Panc1 (cell line): ENCODE measurements around the gene NOTCH1. TPM values are rescaled to one million over a fixed set of nuclear protein-coding genes. Genes with fewer than 3 reads are reported as not detected.

ENCODE experiments used
- ATAC-seq: fragments of 200-7000 bp; cut with Tn5 transposase; 2 replicates; pipeline ENCODE4 v1.9.1; 2020; ENCODE audit warnings: mild to moderate bottlenecking, moderate library complexity
- BruUV-seq: library from RNA; stranded (reverse); fragments of 400-500 nt; replicated peaks from 2 replicates; lab custom pipeline; 2021; lab: Mats Ljungman, UMichigan
- CTCF ChIA-PET: fragments of 300-600 bp; sonication (Branson Sonifier 250); formaldehyde crosslinking; loops from one replicate; lab custom pipeline; 2022; ENCODE audit warnings: antibody characterized with exemption; lab: Charles Lee
- POLR2A ChIA-PET: fragments of 300-600 bp; sonication (Branson Sonifier 250); formaldehyde crosslinking; loops from one replicate; lab custom pipeline; 2022; ENCODE audit warnings: antibody characterized with exemption; lab: Charles Lee
- DNase-seq: peaks from one replicate; pipeline ENCODE4 v3.0.0-alpha.2; 2010; ENCODE audit warnings: low read depth, low spot score
- H3K27ac ChIP-seq: 2 replicates; pipeline ENCODE4 v1.5.1; 2011; ENCODE audit warnings: mild to moderate bottlenecking, low read length, inconsistent platforms
- H3K27me3 ChIP-seq: fragments of 200-500 bp; sonication (Bioruptor generic); 2 replicates; pipeline ENCODE4 v1.6.0; 2014; ENCODE audit warnings: low read length, inconsistent platforms; ENCODE audit not compliant: control insufficient read depth, insufficient read depth
- H3K36me3 ChIP-seq: fragments of 200-500 bp; sonication (Bioruptor generic); 2 replicates; pipeline ENCODE4 v1.5.1; 2014; ENCODE audit warnings: inconsistent platforms, mild to moderate bottlenecking, low read length, moderate library complexity; ENCODE audit not compliant: control insufficient read depth, insufficient read depth
- H3K4me1 ChIP-seq: 2 replicates; pipeline ENCODE4 v1.5.1; 2011; ENCODE audit warnings: inconsistent platforms, mild to moderate bottlenecking, low read length, moderate library complexity; ENCODE audit not compliant: control insufficient read depth, insufficient read depth
- H3K4me3 ChIP-seq, 2 experiments: 2 replicates each; pipeline ENCODE4 v1.5.1; 2011 to 2012; ENCODE audit warnings: low read depth in 2 of 2, low read length in 2 of 2, mild to moderate bottlenecking in 2 of 2, inconsistent platforms in 1 of 2, moderate library complexity in 1 of 2
- H3K9me3 ChIP-seq: fragments of 200-500 bp; sonication (Bioruptor generic); 2 replicates; pipeline ENCODE4 v1.5.1; 2014; ENCODE audit warnings: low read depth, mild to moderate bottlenecking, inconsistent platforms, low read length, moderate library complexity; ENCODE audit not compliant: control insufficient read depth, insufficient read depth
- CTCF ChIP-seq: fragments of 450-650 bp; IDR thresholded peaks from 2 replicates; pipeline ENCODE4 v1.5.1; 2017; ENCODE audit warnings: mild to moderate bottlenecking
- POLR2AphosphoS5 ChIP-seq: IDR thresholded peaks from 2 replicates; pipeline ENCODE4 v1.6.1; 2012; ENCODE audit warnings: mild to moderate bottlenecking, low read depth, low read length, moderate library complexity
- REST ChIP-seq, 2 experiments: IDR thresholded peaks; 2 replicates each; pipeline ENCODE4 v1.6.1; 2011 to 2012; ENCODE audit warnings: low read depth in 2 of 2, control low read depth in 1 of 2, low read length in 1 of 2, mild to moderate bottlenecking in 1 of 2, moderate library complexity in 1 of 2; ENCODE audit not compliant: insufficient read depth in 1 of 2
- SIN3A ChIP-seq: IDR thresholded peaks from 2 replicates; pipeline ENCODE4 v1.6.1; 2012; ENCODE audit warnings: low read depth, mild to moderate bottlenecking, low read length, moderate library complexity, borderline replicate concordance; ENCODE audit not compliant: insufficient read depth
- TCF7L2 ChIP-seq: IDR thresholded peaks from 2 replicates; pipeline ENCODE4 v1.6.1; 2011; ENCODE audit warnings: mild to moderate bottlenecking, low read depth, low read length, inconsistent platforms
- in situ Hi-C: cut with HindIII; loops from 2 replicates; pipeline ENCODE4 v1.10.0; 2016; ENCODE audit warnings: low sequenced_read_pairs, low pct_unique_long_range_greater_than_20kb
- intact Hi-C: fragments of 100-400 bp; cut with micrococcal nuclease; formaldehyde crosslinking; loops from one replicate; pipeline ENCODE4 v1.10.0; 2022; ENCODE audit not compliant: unreplicated experiment
- total RNA-seq: library from RNA; stranded (reverse); gene quantifications from one replicate; pipeline ENCODE4 v1.2.1, GENCODE V29; 2021; ENCODE audit not compliant: unreplicated experiment

NOTCH1 gene
- total RNA-seq, 1 experiment from 2014 or later = 13.4 TPM

GRCh38 chr9:136558373-136558772, 12.5 kb upstream of the NOTCH1 start:
- ChIA-PET CTCF (interaction anchor here (0.7 kb wide), 1 partner anchor 25 kb away, joined by 8 read pairs; no protein-coding TSS in a partner anchor), POLR2A (no interaction called here)
- TF ChIP-seq CTCF (no peak), POLR2AphosphoS5 (no peak), TCF7L2 (no peak), SIN3A (no peak), REST (IDR thresholded peaks at IDR 0.05; ENCODE audit: insufficient read depth in 1 of 2, low read depth in 2 of 2, low read length in 1 of 2) (no peak)
- no peak for DNase-seq
- H3K4me3 ChIP-seq = no peak overlapping the region
- intact Hi-C loops (no loop called here), in situ Hi-C loops (no loop called here)
- BruUV-seq = no TSS peak
- no peaks in the 10 kb centered on the region for H3K27me3 ChIP-seq
- no peaks in the 10 kb centered on the region for H3K4me1 ChIP-seq
- no peaks in the 10 kb centered on the region for H3K9me3 ChIP-seq
- no peak overlapping the region for H3K27ac ChIP-seq
- H3K36me3 ChIP-seq = no peaks in the 10 kb centered on the region
- no peak for ATAC-seq

- Histone ChIP-seq H3K36me3 (no peaks in the 10 kb centered on the region), H3K27me3 (no peaks in the 10 kb centered on the region), H3K27ac (no peak overlapping the region), H3K9me3 (no peaks in the 10 kb centered on the region), H3K4me3 (no peak overlapping the region), H3K4me1 (no peaks in the 10 kb centered on the region)
- no peak for TF ChIP-seq SIN3A
- POLR2A ChIA-PET = no interaction called here
- DNase-seq (no peak), ATAC-seq (no peak)
- in situ Hi-C loops (no loop called here), intact Hi-C loops (no loop called here)
- CTCF ChIA-PET = no interaction called here
- no TSS peak for BruUV-seq
These were observed 11.2 kb upstream of the NOTCH1 start for GRCh38 chr9:136557036-136557435.

GRCh38 chr9:136556166-136556565, 10.3 kb upstream of the NOTCH1 start:
- in situ Hi-C loops = no loop called here
- no peak overlapping the region for H3K4me3 ChIP-seq
- H3K4me1 ChIP-seq = peaks cover 3% of the 10 kb centered on the region; the same call in 1 of the 2 replicates
- no peaks in the 10 kb centered on the region for H3K9me3 ChIP-seq
- CTCF ChIA-PET = no interaction called here
- H3K27ac ChIP-seq = no peak overlapping the region
- no peaks in the 10 kb centered on the region for H3K36me3 ChIP-seq
- intact Hi-C loops = no loop called here
- no peaks in the 10 kb centered on the region for H3K27me3 ChIP-seq
- TF ChIP-seq CTCF = no peak
- TF ChIP-seq SIN3A = no peak
- no peak for TF ChIP-seq POLR2AphosphoS5
- TF ChIP-seq TCF7L2 = no peak
- no peak for TF ChIP-seq REST (IDR thresholded peaks at IDR 0.05; ENCODE audit: insufficient read depth in 1 of 2, low read depth in 2 of 2, low read length in 1 of 2)
- POLR2A ChIA-PET = no interaction called here
- no TSS peak for BruUV-seq
- ATAC-seq = no peak
- DNase-seq = no peak
